K562 treated with DMSO at 1 percent for 24 hours (cell line): Measurements from ENCODE around the gene PTPN11. TPM values are rescaled to one million over a fixed set of nuclear protein-coding genes. Genes with fewer than 3 reads are reported as not detected.

Experiments used
- total RNA-seq: library from RNA; unstranded; fragments of 300-600 nt; gene quantifications from 2 replicates; pipeline ENCODE4 v1.2.3, GENCODE V29; 2022; ENCODE audit warnings: low read depth; ENCODE audit not compliant: insufficient read depth

Gene PTPN11
- total RNA-seq, result 36.2 and 37.8 TPM in 2 replicates

DNA sequence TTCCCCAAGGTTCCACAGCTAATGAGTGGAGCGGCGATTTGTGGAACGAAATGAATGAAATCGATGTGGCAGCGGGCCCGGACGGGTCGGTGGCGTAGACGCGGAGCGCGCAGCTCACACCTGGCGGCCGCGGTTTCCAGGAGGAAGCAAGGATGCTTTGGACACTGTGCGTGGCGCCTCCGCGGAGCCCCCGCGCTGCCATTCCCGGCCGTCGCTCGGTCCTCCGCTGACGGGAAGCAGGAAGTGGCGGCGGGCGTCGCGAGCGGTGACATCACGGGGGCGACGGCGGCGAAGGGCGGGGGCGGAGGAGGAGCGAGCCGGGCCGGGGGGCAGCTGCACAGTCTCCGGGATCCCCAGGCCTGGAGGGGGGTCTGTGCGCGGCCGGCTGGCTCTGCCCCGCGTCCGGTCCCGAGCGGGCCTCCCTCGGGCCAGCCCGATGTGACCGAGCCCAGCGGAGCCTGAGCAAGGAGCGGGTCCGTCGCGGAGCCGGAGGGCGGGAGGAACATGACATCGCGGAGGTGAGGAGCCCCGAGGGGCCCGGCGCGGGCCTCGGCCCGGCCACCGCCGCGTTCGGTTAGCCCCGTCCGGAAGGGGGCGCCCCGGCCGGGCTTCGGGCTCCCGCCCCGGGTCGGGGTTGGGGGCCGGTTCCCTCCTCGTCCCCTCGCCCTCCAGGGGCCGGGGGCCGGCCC, at the start of gene PTPN11:
TSS of gene PTPN11 (plus strand) at position 340 of the 689 bp plus-strand sequence. CDS start at position 505, 165 bp downstream.

DNA sequence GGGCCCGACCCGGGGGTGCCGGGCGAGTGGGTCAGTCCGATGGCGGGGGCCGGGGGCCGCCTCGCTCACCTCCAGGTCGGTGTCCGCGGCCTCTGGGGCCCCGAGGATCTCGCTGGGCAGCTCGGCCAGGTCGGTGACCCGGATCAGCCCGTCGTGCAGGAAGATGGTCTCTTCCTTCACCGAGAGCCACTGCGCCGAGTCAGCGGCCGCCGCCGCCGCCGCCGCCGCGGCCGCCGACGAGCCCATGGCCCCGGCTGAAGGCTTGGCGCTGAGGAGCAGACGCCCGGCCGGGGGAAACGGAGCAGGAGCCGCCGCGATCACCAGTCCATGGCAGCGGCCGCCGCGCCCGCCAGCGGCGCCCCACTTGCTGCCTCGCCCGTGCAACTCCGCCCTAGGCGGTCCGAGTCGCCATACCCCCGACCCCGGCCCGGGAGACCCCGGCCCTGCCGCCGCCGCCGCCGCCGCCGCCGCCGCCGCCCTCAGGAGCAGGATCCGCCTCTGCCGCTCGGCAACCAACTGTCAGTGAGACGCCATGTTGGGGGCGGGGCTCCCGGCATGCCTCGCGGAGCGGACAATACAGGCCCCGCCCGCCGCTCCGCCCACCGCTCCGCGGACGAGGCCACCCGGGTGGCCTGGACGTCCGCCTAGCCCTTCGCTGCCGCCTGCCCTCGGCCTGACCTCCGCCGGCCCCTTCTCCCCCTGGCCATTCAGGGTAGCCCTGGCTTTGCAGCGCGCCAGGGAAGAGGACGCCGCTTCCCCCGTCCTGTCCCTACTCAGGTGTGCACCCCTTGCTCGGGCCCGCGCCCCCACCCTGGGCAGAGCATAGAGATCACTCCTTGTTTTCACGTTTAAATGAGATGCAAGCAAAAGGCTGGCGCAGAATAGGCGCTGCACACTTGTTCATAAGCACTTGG, 36.6 kb upstream of the PTPN11 start, which contains the start of gene HECTD4:
TSS of gene HECTD4 (minus strand) at position 549 of the 914 bp plus-strand sequence. CDS start at position 246, 303 bp downstream.

DNA sequence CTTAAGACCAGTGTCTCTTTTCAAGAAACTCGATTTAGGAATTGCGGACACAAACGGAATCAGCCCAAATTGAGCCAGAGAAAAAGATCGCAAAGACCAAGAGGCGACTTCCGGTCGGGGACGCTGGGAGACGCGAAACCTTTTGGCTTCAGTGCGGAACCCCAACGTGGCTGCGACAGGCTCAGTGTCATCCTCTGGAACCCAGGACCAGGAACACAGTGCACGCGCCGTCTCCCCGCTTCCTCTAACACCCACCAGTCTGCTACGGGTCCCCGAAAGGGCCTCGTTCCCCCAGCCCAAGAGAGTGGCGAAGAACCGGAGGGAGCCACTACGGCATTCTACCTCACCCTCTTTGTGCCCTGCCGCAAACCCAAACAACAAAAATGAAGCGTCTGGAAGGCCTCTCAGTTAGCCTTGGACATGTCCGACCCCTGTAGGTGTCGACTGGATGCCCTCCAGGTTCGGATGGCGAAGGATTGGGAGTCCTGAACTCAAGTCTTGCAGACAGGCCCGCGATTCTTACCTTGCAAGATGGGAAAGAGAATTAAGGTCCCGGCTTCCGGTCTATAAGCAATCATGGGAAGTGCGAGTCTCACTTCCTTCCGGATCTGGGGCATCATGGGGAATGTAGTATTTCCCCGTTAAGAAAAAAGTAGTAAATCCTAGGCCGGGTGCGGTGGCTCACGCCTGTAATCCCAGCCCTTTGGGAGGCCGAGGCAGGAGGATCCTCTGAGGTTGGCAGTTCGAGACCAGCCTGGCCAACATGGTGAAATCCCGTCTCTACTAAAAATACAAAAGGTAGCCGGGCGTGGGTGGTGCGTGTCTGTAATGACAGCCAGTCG, 9.5 kb upstream of the PTPN11 start, which contains the start of gene RPL6:
TSS of gene RPL6 (minus strand) at position 542 of the 842 bp plus-strand sequence. CDS start 949 bp downstream, outside the sequence.

Other genes starting within 250 kb of the PTPN11 start
- gene HECTD4, start 36.5 kb upstream of the PTPN11 start, total RNA-seq, result 17.4 and 19.4 TPM in 2 replicates
- 1,939 and 2,029 TPM in 2 replicates for gene RPL6, start 9.3 kb upstream of the PTPN11 start, total RNA-seq